Measurements from ENCODE around the gene CCDC86.
A peak's percentile ranks its signal among the peaks of the same experiment; 100 is the strongest.

The CCDC86 gene

DNA sequence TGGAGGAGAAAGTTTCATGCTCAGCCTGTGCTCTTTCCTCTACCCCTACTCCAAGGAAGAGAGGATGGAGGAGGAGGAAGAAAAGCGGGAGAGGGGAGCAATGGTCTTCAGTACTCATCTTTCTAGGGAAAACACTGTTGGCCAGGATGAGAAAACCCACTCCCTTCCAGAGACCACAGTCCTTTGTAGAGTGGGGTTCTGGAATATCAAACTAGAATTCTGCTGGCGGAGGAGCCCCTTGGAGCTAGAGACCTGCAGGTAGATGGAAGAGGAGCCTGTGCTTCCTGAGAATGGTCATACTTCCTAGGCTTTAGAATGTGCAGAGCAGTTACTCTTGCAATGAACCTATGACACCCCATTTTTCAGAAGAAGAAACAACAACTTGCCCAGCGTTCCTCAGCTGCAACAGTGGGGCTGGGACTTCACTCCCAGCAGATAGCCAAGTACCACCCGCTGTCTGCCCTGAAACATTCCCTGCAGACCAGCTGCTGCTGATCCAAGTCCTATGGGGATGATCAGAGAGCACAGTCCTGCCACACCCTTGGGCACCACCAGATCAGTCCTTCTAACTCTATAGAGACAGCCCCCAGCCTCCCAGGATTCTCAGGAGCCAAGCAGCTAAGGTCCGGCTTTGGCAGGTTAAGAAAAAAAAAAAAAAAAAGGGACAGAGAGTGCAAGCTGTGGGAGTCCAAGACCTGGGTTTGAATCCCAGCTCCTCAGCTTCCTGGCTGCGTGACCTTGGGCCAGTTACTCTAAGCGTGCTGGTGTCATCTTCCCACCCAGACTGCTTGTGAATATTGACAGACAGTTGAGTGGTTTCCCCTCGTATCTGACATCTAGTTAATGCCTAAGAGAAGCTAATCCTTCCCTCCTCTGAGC, 13.2 kb downstream of the CCDC86 start:
- Mint-ChIP-seq H3K27me3 (no peaks in the 10 kb centered on the region), H3K4me3 (peak overlapping the region; percentile 77), H3K9me3 (ENCODE audit: low read depth) (no peaks in the 10 kb centered on the region), H3K4me1 (ENCODE audit: low read depth) (peaks cover 45% of the 10 kb centered on the region), H3K36me3 (peaks cover 10% of the 10 kb centered on the region), H3K27ac (no peak overlapping the region)

DNA sequence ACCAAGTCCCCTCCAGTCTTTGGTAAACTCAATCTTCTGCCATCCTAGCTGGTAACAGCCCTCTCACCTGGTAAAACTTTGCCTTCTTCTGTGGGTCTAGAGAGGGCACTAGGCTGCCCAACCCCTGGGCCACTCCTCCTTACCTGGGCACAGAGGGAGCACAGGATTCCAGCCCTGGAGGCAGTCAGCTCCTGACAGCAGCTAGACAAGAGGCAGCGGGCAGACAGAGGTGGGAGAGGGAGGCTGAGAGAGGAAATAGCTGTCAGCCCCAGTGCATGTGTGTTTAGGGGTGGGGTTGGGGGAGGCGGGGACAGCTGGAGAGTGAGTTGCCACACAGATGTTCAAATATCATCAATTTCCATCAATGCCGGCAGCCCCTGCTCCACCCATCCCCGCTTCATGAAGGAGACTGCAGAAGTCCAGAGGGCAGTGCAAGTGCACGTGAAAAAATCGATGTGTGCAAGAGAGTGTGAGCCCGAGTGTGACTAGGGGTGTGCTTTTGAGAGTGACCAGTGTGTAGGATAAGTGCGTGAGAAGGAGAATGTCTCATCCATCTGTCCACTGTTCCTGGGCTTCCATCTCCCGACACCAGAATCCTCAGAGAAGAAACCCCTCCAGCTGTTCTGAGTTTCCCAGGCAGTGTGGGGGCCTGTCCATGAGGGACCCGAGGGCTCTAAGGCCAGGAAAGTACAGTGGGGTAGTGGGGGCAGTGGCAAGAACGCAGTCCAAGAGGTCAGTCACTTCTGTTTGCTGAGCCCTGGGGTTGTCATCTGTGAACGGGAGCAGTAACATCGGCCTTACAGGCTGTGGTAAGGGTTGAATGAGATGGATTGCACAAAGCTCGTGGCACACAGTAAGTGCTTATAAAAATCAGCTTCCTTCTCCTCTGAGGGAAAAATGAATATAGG, 14.1 kb downstream of the CCDC86 start, which contains the start of gene PTGDR2:
PTGDR2 (minus strand) TSS at position 225 of the 908 bp plus-strand sequence. CDS start 2,228 bp downstream, outside the sequence.
- peak within 1 kb of the TSS; percentile 58 for H3K27ac Mint-ChIP-seq
- peaks cover 47% of the 10 kb centered on the region for H3K4me1 Mint-ChIP-seq (ENCODE audit: low read depth)
- H3K27me3 Mint-ChIP-seq: no peaks in the 10 kb centered on the region
- H3K4me3 Mint-ChIP-seq: peak within 1 kb of the TSS; percentile 77
- no peaks in the 10 kb centered on the region for H3K9me3 Mint-ChIP-seq (ENCODE audit: low read depth)
- peaks cover 8% of the 10 kb centered on the region for H3K36me3 Mint-ChIP-seq

- H3K27me3 Mint-ChIP-seq: no peaks in the 10 kb centered on the region
- peaks cover 5% of the 10 kb centered on the region for H3K36me3 Mint-ChIP-seq
- no peaks in the 10 kb centered on the region for H3K9me3 Mint-ChIP-seq (ENCODE audit: low read depth)
- peaks cover 47% of the 10 kb centered on the region for H3K4me1 Mint-ChIP-seq (ENCODE audit: low read depth)
- no peak overlapping the region for H3K4me3 Mint-ChIP-seq
- peak overlapping the region; percentile 14 for H3K27ac Mint-ChIP-seq
These were observed 15.7 kb downstream of the CCDC86 start for GRCh38 chr11:60857378-60858232.

- H3K27ac Mint-ChIP-seq: peak overlapping the region; percentile 14
- H3K27me3 Mint-ChIP-seq: no peaks in the 10 kb centered on the region
- H3K36me3 Mint-ChIP-seq: peaks cover 3% of the 10 kb centered on the region
- no peak overlapping the region for H3K4me3 Mint-ChIP-seq
- H3K4me1 Mint-ChIP-seq (ENCODE audit: low read depth): peaks cover 47% of the 10 kb centered on the region
- H3K9me3 Mint-ChIP-seq (ENCODE audit: low read depth): no peaks in the 10 kb centered on the region
These were observed 16.3 kb downstream of the CCDC86 start for GRCh38 chr11:60858236-60858635.

GRCh38 chr11:60858731-60859464, 17.0 kb downstream of the CCDC86 start:
- H3K4me1 Mint-ChIP-seq (ENCODE audit: low read depth): peaks cover 46% of the 10 kb centered on the region
- no peaks in the 10 kb centered on the region for H3K27me3 Mint-ChIP-seq
- peaks cover 2% of the 10 kb centered on the region for H3K36me3 Mint-ChIP-seq
- H3K27ac Mint-ChIP-seq: peak overlapping the region; percentile 82
- H3K4me3 Mint-ChIP-seq: peak overlapping the region; percentile 65
- H3K9me3 Mint-ChIP-seq (ENCODE audit: low read depth): no peaks in the 10 kb centered on the region

DNA sequence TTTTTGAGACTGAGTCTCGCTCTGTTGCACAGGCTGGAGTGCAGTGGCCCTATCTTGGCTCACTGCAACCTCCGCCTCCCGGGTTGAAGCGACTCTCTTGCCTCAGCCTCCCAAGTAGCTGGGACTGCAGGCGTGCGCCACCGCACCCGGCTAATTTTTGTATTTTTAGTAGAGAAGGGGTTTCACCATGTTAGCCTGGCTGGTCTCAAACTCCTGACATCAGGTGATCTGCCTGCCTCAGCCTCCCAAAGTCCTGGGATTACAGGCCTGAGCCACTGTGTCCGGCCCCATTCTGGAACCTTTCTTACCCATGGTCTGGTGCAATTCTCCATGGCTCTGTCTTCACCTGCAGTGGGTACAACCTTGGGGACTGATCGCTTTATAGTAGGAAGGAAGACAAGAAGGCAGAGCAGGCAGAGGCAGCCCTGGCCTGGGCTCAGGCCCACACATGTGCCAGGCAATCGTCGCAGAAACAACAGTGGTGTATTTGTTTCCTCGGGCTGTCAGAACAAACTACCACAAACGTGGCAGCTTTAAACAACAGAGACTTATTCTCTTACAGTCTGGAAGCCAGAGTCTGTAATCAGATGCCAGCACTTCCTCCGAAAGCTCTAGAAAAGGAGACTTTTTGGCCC, 17.8 kb downstream of the CCDC86 start:
- H3K27ac Mint-ChIP-seq: peak overlapping the region; percentile 82
- peaks cover 45% of the 10 kb centered on the region for H3K4me1 Mint-ChIP-seq (ENCODE audit: low read depth)
- H3K36me3 Mint-ChIP-seq: no peaks in the 10 kb centered on the region
- no peak overlapping the region for H3K4me3 Mint-ChIP-seq
- no peaks in the 10 kb centered on the region for H3K9me3 Mint-ChIP-seq (ENCODE audit: low read depth)
- no peaks in the 10 kb centered on the region for H3K27me3 Mint-ChIP-seq

DNA sequence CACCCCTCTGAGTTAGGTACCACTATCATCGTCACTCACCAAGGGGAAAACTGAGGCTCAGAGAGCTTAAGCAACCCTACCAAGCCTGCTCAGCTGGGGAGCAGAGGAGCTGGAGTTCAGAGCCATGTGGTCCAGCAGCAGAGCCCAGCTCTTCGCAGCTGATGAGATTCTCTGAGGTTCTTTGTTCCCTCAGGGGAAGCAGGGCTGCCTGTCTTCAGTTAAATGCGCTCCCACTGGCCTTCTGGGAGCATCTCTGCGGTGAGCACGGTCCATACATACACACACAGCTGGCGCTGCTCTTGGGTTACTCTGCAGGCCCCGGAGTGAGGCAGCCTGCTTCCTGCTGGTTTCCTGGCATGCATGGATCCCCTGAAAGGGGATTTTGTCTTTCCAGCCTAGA, 19.0 kb downstream of the CCDC86 start:
- H3K27me3 Mint-ChIP-seq: no peaks in the 10 kb centered on the region
- no peak overlapping the region for H3K4me3 Mint-ChIP-seq
- H3K4me1 Mint-ChIP-seq (ENCODE audit: low read depth): peaks cover 38% of the 10 kb centered on the region
- no peak overlapping the region for H3K27ac Mint-ChIP-seq
- H3K36me3 Mint-ChIP-seq: no peaks in the 10 kb centered on the region
- H3K9me3 Mint-ChIP-seq (ENCODE audit: low read depth): no peaks in the 10 kb centered on the region

DNA sequence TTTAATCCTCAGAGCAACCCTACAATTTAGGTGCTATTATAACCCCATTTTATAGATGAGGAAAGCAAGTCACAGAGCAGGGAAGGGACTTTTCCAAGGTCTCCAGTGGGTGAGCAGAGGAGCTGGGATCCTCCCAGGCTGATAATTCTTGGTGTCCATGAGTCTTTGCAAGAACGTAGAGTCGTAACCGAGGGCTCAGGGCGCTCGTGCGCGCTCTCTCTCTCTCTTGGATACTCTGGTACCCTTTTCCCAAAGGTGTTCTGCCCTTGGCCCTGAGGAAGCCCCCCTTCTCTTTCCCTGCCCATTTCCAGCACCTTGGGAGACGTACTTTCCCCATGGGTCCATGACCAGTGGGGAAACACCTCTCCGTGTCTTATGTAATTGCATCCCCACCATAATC, 20.3 kb downstream of the CCDC86 start:
- Mint-ChIP-seq H3K36me3 (no peaks in the 10 kb centered on the region), H3K4me1 (ENCODE audit: low read depth) (peaks cover 32% of the 10 kb centered on the region), H3K4me3 (no peak overlapping the region), H3K9me3 (ENCODE audit: low read depth) (no peaks in the 10 kb centered on the region), H3K27ac (no peak overlapping the region), H3K27me3 (no peaks in the 10 kb centered on the region)

GRCh38 chr11:60863550-60864521, 21.9 kb downstream of the CCDC86 start:
- no peaks in the 10 kb centered on the region for H3K27me3 Mint-ChIP-seq
- H3K27ac Mint-ChIP-seq: peak overlapping the region; percentile 1
- peaks cover 24% of the 10 kb centered on the region for H3K4me1 Mint-ChIP-seq (ENCODE audit: low read depth)
- no peaks in the 10 kb centered on the region for H3K36me3 Mint-ChIP-seq
- H3K9me3 Mint-ChIP-seq (ENCODE audit: low read depth): no peaks in the 10 kb centered on the region
- H3K4me3 Mint-ChIP-seq: no peak overlapping the region

- Mint-ChIP-seq H3K36me3 (no peaks in the 10 kb centered on the region), H3K4me1 (ENCODE audit: low read depth) (peaks cover 25% of the 10 kb centered on the region), H3K27me3 (no peaks in the 10 kb centered on the region), H3K27ac (no peak overlapping the region), H3K4me3 (no peak overlapping the region), H3K9me3 (ENCODE audit: low read depth) (no peaks in the 10 kb centered on the region)
These were observed 23.1 kb downstream of the CCDC86 start for GRCh38 chr11:60864856-60865513.

DNA sequence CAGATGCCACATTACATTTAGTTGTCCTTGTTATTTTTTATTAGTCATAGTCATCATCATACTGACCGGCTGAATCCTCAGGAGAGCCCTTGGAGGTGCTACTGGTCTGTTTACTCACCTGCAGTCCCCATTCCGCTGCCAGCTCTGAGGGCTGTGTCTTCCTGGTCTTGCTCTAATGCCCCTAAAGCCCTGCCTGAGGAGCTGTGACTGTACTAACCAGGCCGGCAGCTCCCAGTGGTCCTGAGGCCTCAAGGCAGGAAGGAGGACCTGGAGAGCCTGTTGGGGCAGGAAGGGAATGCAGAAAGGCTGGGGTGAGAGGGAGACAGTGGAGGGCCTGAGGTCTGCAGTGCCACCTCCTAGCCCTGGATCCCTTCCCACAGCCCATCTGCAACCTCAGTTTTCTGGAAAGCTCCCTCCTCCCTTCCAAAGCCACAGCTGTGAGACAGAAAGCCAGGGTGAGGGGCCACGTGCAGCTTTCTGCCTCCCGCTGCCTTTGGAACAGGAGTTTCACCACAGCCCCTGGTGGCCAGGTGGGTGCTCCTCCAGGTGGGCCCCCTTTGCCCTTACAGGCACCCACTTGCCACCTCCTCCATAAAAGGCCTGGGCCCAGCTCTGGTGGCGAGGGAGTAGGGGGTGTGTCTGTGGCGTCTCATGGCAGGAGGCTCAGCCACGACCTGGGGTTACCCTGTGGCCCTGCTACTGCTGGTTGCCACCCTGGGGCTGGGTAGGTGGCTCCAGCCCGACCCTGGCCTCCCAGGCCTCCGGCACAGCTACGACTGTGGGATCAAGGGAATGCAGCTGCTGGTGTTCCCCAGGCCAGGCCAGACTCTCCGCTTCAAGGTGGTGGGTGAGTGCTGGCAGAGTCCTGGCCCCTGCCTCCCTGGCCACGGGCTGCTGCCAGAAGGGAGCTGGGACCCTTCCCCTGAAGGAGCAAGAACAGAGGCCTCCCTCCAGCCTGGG, 25.3 kb downstream of the CCDC86 start, which contains the start of gene ZP1:
ZP1 (plus strand) TSS at position 632 of the 960 bp plus-strand sequence; CDS start at position 652, 20 bp downstream.
- no peaks in the 10 kb centered on the region for H3K9me3 Mint-ChIP-seq (ENCODE audit: low read depth)
- no peaks in the 10 kb centered on the region for H3K36me3 Mint-ChIP-seq
- no peak within 1 kb of the TSS for H3K27ac Mint-ChIP-seq
- no peak within 1 kb of the TSS for H3K4me3 Mint-ChIP-seq
- peaks cover 42% of the 10 kb centered on the region for H3K4me1 Mint-ChIP-seq (ENCODE audit: low read depth)
- H3K27me3 Mint-ChIP-seq: no peaks in the 10 kb centered on the region

Measured in activated naive CD8-positive, alpha-beta T cell (primary cell).